DND-41 (cell line): ENCODE data around the gene PRKAR2B.

Experiments used
- ATAC-seq: fragments of 200-7000 bp; cut with Tn5 transposase; 3 replicates; pipeline ENCODE4 v1.9.1; 2021; ENCODE audit warnings: low read depth; ENCODE audit not compliant: insufficient read depth
- DNase-seq: peaks from one replicate; pipeline ENCODE4 v3.0.0-alpha.2; 2020
- H2AFZ ChIP-seq: 2 replicates; pipeline ENCODE4 v1.6.0; 2012; ENCODE audit warnings: low read depth, low read length
- H3K27ac ChIP-seq: 2 replicates; pipeline ENCODE4 v1.5.1; 2012; ENCODE audit warnings: low read length, inconsistent platforms
- H3K27me3 ChIP-seq: fragments of 200-600 bp; sonication (generic); 2 replicates; pipeline ENCODE4 v1.6.0; 2012; ENCODE audit warnings: low read length, mild to moderate bottlenecking, inconsistent platforms; ENCODE audit not compliant: insufficient read depth, poor library complexity
- H3K36me3 ChIP-seq: 2 replicates; pipeline ENCODE4 v1.5.1; 2012; ENCODE audit warnings: low read length, inconsistent platforms; ENCODE audit not compliant: insufficient read depth
- H3K4me1 ChIP-seq: 2 replicates; pipeline ENCODE4 v1.5.1; 2012; ENCODE audit warnings: mild to moderate bottlenecking, low read length; ENCODE audit not compliant: insufficient read depth
- H3K4me2 ChIP-seq: 2 replicates; pipeline ENCODE4 v1.6.0; 2012; ENCODE audit warnings: mild to moderate bottlenecking, moderate library complexity, low read length, inconsistent platforms; ENCODE audit not compliant: insufficient read depth
- H3K4me3 ChIP-seq, 2 experiments: fragments of 200-600 bp in 1 of 2; shearing (Covaris generic) in 1 of 2; 2 replicates each; pipeline ENCODE4 v1.5.1; 2012 to 2016; ENCODE audit warnings: inconsistent platforms in 2 of 2, low read length in 2 of 2, mild to moderate bottlenecking in 2 of 2, low read depth in 1 of 2, moderate library complexity in 1 of 2
- H3K79me2 ChIP-seq: 2 replicates; pipeline ENCODE4 v1.6.0; 2012; ENCODE audit warnings: low read length, inconsistent platforms; ENCODE audit not compliant: insufficient read depth
- H3K9ac ChIP-seq: 2 replicates; pipeline ENCODE4 v1.6.0; 2012; ENCODE audit warnings: low read depth, mild to moderate bottlenecking, inconsistent platforms, low read length, moderate library complexity
- H3K9me3 ChIP-seq: 2 replicates; pipeline ENCODE4 v1.5.1; 2012; ENCODE audit warnings: low read length, moderate library complexity, mild to moderate bottlenecking, inconsistent platforms; ENCODE audit not compliant: insufficient read depth, severe bottlenecking
- H4K20me1 ChIP-seq: 2 replicates; pipeline ENCODE4 v1.6.0; 2012; ENCODE audit warnings: low read length; ENCODE audit not compliant: insufficient read depth
- EZH2 ChIP-seq: IDR thresholded peaks from 3 replicates; pipeline ENCODE4 v1.6.1; 2012; ENCODE audit warnings: borderline replicate concordance, low read depth, mild to moderate bottlenecking, moderate library complexity, low read length, inconsistent platforms; ENCODE audit not compliant: severe bottlenecking
- TF ChIP-seq, protein P1 (sequence below): IDR thresholded peaks from 2 replicates; pipeline ENCODE4 v1.5.1; 2012; ENCODE audit warnings: borderline replicate concordance, low read length, moderate library complexity, mild to moderate bottlenecking; ENCODE audit not compliant: poor library complexity, severe bottlenecking; ENCODE audit errors: extremely low read depth

PRKAR2B gene

DNA sequence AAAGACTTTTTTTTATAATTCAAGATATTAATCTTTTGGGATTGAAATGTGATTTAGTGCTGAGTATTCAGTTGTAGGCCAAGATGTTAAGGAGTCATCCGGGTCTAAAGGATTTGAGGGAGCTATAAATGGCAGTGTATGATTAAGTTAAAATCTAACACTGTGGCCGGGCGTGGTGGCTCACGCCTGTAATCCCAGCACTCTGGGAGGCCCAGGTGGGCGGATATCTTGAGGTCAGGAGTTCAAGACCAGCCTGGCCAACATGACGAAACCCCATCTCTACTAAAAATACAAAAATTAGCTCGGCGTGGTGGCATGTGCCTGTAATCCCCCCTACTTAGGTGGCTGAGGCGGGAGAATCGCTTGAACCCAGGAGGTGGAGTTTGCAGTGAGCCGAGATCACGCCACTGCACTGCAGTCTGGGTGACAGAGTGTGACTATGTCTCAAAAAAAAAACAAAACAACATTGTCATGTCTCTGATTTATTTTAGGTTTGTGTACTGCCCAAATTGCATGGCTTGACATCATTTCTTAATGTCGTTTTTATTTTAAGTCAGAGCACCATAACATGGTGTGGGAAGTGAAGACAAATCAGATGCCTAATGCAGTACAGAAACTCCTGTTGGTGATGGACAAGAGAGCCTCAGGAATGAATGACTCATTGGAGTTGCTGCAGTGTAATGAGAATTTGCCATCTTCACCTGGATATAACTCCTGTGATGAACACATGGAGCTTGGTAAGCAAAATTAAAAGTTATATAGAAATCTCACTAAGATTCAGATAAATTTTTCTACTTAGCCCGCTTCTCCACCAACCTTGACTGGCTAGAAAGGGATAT, 135.0 kb downstream of the PRKAR2B start:
- Histone ChIP-seq H3K9me3 (no peaks in the 10 kb centered on the region), H3K36me3 (peaks cover 44% of the 10 kb centered on the region), H3K4me2 (no peak overlapping the region), H3K79me2 (peaks cover 51% of the 10 kb centered on the region), H3K9ac (no peak overlapping the region), H3K27me3 (no peaks in the 10 kb centered on the region), H4K20me1 (peaks cover 11% of the 10 kb centered on the region), H3K4me3 (no peak overlapping the region), H3K27ac (no peak overlapping the region), H3K4me1 (no peaks in the 10 kb centered on the region), H2AFZ (no peak overlapping the region)
- TF ChIP-seq, protein P1, sequence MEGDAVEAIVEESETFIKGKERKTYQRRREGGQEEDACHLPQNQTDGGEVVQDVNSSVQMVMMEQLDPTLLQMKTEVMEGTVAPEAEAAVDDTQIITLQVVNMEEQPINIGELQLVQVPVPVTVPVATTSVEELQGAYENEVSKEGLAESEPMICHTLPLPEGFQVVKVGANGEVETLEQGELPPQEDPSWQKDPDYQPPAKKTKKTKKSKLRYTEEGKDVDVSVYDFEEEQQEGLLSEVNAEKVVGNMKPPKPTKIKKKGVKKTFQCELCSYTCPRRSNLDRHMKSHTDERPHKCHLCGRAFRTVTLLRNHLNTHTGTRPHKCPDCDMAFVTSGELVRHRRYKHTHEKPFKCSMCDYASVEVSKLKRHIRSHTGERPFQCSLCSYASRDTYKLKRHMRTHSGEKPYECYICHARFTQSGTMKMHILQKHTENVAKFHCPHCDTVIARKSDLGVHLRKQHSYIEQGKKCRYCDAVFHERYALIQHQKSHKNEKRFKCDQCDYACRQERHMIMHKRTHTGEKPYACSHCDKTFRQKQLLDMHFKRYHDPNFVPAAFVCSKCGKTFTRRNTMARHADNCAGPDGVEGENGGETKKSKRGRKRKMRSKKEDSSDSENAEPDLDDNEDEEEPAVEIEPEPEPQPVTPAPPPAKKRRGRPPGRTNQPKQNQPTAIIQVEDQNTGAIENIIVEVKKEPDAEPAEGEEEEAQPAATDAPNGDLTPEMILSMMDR: no peak
- TF ChIP-seq EZH2: no peak
- no peak for DNase-seq
- no peak for ATAC-seq

DNA sequence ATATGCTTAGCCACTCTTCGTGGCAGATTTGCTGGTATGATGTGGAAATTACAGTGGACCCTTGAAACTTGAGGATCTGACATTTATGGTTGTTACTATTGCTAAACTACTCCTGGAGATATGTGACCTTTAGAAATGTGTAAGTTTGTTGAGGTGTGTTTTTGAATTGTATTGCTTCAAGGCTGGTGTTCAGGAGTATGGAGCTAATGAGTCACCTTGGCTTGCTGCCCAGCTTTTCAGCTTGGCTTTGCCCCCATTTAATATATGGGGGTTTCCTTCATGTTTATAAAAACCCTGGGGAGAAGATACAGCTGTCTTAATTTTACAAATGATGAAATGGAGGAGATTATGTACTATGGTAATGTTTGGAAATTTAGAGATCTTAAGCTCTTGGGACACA, 135.9 kb downstream of the PRKAR2B start:
- Histone ChIP-seq H3K9ac (no peak overlapping the region), H2AFZ (no peak overlapping the region), H3K27me3 (no peaks in the 10 kb centered on the region), H3K4me3 (no peak overlapping the region), H3K4me1 (no peaks in the 10 kb centered on the region), H3K9me3 (no peaks in the 10 kb centered on the region), H3K79me2 (peaks cover 45% of the 10 kb centered on the region), H3K36me3 (peaks cover 53% of the 10 kb centered on the region), H4K20me1 (peaks cover 7% of the 10 kb centered on the region), H3K27ac (no peak overlapping the region), H3K4me2 (no peak overlapping the region)
- no peak for ATAC-seq
- TF ChIP-seq, protein P1: no peak
- no peak for TF ChIP-seq EZH2
- DNase-seq: no peak

DNA sequence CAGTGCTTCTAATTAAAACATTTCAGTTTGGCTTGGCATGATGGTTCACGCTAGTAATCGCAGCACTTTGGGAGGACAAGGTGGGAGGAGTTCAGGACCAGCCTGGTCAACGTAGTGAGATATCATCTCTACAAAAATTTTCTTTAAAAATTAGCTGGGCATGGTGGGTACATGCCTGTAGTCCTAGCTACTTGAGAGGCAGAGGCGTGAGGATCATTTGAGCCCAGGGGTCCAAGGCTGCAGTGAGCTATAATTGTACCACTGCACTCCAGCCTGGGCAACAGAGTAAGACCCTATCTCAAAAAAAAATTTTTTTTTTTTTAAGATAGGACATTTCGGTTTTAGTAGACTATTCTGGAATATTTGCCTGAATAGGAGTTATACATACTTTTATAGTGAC, 136.7 kb downstream of the PRKAR2B start:
- TF ChIP-seq EZH2: no peak
- TF ChIP-seq, protein P1: no peak
- ATAC-seq: no peak
- no peaks in the 10 kb centered on the region for H3K9me3 ChIP-seq
- no peak overlapping the region for H2AFZ ChIP-seq
- no peaks in the 10 kb centered on the region for H3K27me3 ChIP-seq
- H3K79me2 ChIP-seq: peaks cover 38% of the 10 kb centered on the region
- H3K4me2 ChIP-seq: no peak overlapping the region
- peaks cover 60% of the 10 kb centered on the region for H3K36me3 ChIP-seq
- H4K20me1 ChIP-seq: peaks cover 9% of the 10 kb centered on the region
- H3K4me3 ChIP-seq: no peak overlapping the region
- no peak overlapping the region for H3K27ac ChIP-seq
- no peak overlapping the region for H3K9ac ChIP-seq
- no peak for DNase-seq
- no peaks in the 10 kb centered on the region for H3K4me1 ChIP-seq
